Measurements from ENCODE around the gene DHCR24. TPM values are rescaled to one million over a fixed set of nuclear protein-coding genes. Genes with fewer than 3 reads are reported as not detected.

Gene DHCR24
- total RNA-seq, 6 experiments from 2014 or later = 39.3 to 88.4 (median 74.8) TPM

DNA sequence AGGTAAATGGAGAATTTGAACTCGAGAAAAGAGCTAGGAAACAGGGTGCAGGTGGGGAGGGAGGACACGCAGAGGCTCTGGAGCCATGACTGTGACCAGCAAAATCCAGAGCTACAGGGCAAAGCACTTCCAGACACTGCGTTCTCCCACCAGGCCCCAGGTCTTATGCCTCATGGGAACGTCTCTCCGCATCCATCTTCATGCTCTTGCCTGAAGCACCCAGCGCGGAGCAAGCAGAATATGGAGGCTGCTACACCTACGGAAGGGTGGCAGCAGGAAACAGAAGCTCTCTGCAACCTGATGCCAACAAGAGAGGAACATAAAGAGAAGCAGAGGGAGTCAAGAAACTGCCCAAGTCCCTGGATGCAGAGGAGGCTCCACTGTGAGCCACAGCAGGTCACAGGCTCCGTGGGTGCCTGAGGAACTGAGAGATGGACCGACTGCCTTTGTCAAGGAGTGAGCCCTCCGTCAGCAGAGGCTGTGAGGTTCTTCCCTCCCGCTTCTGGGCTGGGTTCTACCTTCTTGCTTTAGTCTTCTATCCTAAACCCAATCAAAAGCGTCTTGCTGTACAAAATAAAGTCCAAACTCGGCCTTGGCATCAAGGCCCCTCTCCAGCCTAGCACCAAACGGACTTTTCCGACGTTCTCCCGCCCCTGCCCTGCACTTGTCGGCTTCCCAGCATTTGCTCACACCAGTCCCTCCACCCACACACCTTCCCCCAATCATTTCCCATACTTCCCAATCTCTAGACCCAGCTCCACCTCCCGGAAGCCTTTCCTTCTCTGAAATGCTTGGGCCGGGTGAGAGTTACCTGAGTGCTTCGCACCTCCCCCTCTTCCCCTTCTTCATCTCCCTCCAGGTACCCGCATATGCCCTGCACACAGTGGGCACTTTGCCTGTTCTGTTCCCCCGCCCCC lies 930 bp downstream of the DHCR24 start:
- no peak for DNase-seq
- TF ChIP-seq, protein P1, sequence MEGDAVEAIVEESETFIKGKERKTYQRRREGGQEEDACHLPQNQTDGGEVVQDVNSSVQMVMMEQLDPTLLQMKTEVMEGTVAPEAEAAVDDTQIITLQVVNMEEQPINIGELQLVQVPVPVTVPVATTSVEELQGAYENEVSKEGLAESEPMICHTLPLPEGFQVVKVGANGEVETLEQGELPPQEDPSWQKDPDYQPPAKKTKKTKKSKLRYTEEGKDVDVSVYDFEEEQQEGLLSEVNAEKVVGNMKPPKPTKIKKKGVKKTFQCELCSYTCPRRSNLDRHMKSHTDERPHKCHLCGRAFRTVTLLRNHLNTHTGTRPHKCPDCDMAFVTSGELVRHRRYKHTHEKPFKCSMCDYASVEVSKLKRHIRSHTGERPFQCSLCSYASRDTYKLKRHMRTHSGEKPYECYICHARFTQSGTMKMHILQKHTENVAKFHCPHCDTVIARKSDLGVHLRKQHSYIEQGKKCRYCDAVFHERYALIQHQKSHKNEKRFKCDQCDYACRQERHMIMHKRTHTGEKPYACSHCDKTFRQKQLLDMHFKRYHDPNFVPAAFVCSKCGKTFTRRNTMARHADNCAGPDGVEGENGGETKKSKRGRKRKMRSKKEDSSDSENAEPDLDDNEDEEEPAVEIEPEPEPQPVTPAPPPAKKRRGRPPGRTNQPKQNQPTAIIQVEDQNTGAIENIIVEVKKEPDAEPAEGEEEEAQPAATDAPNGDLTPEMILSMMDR (IDR thresholded peaks at IDR 0.05) = no peak
- peak overlapping the region; percentile 29; the same call in 1 of the 2 replicates for H3K27ac Mint-ChIP-seq
- peak overlapping the region; percentile 96 for H3K4me3 Mint-ChIP-seq
- no peaks in the 10 kb centered on the region for H3K9me3 Mint-ChIP-seq
- peaks cover 66% of the 10 kb centered on the region for H3K4me1 Mint-ChIP-seq (ENCODE audit: low read depth)
- peaks cover 3% of the 10 kb centered on the region for H3K27me3 Mint-ChIP-seq (ENCODE audit: insufficient read depth)
- H3K36me3 Mint-ChIP-seq (ENCODE audit: low read depth) = peaks cover 23% of the 10 kb centered on the region

DNA sequence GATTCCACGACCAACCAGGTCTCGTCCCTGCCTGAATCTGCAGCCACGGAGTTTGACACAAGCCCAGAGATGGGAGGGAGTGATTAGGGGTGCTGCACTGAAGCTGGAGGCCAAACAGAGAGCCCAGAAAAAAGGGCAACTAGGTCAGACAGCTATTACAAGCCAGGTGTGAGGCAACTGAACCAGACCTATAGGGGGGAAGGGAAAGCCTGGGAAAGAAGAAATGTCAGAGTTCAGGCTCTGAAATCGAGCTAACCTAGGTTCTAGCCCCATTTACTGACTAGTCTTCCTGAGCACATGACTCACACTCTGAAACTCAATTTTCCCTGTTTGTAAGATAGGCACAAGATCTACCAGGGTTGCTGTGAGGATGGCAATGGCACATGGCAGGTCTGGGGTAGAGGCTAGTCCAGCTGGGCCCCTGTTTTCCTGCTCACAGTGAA lies 1.7 kb downstream of the DHCR24 start:
- Mint-ChIP-seq H3K4me1 (ENCODE audit: low read depth) (peaks cover 66% of the 10 kb centered on the region), H3K36me3 (ENCODE audit: low read depth) (peaks cover 24% of the 10 kb centered on the region), H3K9me3 (no peaks in the 10 kb centered on the region), H3K4me3 (peak overlapping the region; percentile 96), H3K27me3 (ENCODE audit: insufficient read depth) (peaks cover 3% of the 10 kb centered on the region), H3K27ac (no peak overlapping the region)
- no peak for DNase-seq
- TF ChIP-seq, protein P1 (IDR thresholded peaks at IDR 0.05) = no peak

DNA sequence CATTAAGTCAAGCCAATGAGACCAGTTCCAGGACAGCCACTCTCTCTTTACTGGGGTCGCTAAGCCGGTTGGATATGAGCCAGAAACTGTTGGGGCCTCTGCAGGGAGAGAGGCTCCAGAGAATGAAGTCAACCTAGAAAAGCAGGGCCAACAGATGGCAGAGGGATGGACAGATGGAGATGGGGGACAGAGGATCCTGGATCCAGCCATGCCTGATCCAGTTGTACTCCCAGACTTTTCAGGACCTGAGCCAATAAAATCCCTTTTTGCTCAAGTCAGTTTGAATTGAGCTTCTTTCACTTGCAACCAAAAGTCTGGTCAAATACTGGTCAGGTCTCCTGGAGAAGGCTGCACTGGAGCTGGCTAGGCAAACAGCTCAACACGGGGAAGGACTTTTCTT lies 2.2 kb downstream of the DHCR24 start:
- TF ChIP-seq, protein P1 (IDR thresholded peaks at IDR 0.05) = no peak
- H3K4me3 Mint-ChIP-seq = peak overlapping the region; percentile 30; the same call in 1 of the 2 replicates
- H3K9me3 Mint-ChIP-seq = no peaks in the 10 kb centered on the region
- peaks cover 29% of the 10 kb centered on the region for H3K36me3 Mint-ChIP-seq (ENCODE audit: low read depth)
- H3K27ac Mint-ChIP-seq = peak overlapping the region; percentile 60; the same call in 1 of the 2 replicates
- H3K4me1 Mint-ChIP-seq (ENCODE audit: low read depth) = peaks cover 66% of the 10 kb centered on the region
- no peak for DNase-seq
- H3K27me3 Mint-ChIP-seq (ENCODE audit: insufficient read depth) = peaks cover 3% of the 10 kb centered on the region

DNA sequence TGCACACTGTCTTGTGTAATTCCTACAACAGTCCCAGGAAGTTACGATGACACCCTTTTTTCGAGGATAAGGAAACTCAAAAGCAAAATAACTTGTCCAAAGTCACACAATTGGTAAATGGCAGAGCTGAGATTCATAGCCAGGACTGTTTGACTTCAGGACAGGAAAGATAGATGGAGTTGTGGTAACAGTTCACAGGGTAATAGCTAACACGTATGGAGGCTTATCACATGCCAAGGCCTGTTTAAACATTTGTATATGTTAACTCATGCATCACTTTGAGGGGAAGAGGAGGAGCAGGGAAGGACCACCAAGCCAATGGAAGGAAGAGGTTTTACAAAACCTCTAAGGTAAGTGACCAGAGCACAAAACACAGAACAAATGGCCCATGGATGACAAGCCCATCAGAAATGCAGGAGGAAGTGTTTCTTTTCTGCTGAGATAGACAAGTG lies 2.8 kb downstream of the DHCR24 start:
- Mint-ChIP-seq H3K36me3 (ENCODE audit: low read depth) (peaks cover 33% of the 10 kb centered on the region), H3K9me3 (no peaks in the 10 kb centered on the region), H3K27ac (peak overlapping the region; percentile 60)

DNA sequence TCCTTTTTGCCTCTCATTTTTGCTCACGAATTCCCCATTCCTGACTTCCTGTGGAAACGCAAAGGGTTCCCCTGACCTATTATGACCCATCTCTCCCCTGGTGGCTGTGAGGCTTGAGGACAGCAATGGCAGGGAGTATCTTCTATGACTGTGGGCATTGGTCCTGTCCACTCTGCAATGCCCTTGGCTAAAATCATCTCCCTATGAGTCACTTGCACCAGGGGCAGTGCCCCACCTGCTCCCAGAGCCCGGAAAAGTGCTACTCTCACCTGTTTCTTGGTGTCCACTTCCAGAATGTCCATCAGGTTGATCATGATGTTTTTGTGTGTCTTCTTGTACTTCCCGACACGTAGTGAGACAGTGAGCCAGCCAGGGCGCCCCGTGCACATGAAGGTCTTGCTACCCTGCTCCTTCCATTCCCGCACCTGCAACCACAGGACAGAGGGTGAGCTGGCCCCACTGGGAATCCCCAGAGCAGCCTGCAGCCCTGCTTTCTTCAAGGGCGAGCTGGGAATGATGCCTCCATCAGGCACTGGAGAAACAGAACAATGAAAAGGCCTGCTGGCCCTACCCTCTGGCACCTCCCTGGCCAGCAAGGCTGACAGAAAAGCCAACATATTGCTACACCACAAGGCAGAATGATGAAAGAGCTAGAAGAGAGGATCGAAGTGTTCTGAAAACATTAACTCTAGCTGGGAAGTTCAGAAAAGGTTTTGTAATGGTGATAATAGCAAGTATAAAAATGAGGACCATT lies 3.5 kb downstream of the DHCR24 start:
- peaks cover 33% of the 10 kb centered on the region for H3K36me3 Mint-ChIP-seq (ENCODE audit: low read depth)
- DNase-seq = no peak
- H3K27ac Mint-ChIP-seq = peak overlapping the region; percentile 60
- H3K27me3 Mint-ChIP-seq (ENCODE audit: insufficient read depth) = peaks cover 3% of the 10 kb centered on the region
- no peaks in the 10 kb centered on the region for H3K9me3 Mint-ChIP-seq
- TF ChIP-seq, protein P1 (IDR thresholded peaks at IDR 0.05) = no peak
- peaks cover 65% of the 10 kb centered on the region for H3K4me1 Mint-ChIP-seq (ENCODE audit: low read depth)
- peak overlapping the region; percentile 30; the same call in 1 of the 2 replicates for H3K4me3 Mint-ChIP-seq

More for the DNA sequence above, 2.8 kb downstream of the DHCR24 start:
- H3K4me3 Mint-ChIP-seq = peak overlapping the region; percentile 30; the same call in 1 of the 2 replicates
- H3K27me3 Mint-ChIP-seq (ENCODE audit: insufficient read depth) = peaks cover 3% of the 10 kb centered on the region
- TF ChIP-seq, protein P1 (IDR thresholded peaks at IDR 0.05) = no peak
- H3K4me1 Mint-ChIP-seq (ENCODE audit: low read depth) = peaks cover 66% of the 10 kb centered on the region
- DNase-seq = peak; percentile 15
